ENCODE results near the gene AKIRIN1. TPM values are rescaled to one million over a fixed set of nuclear protein-coding genes. Genes with fewer than 3 reads are reported as not detected.

Gene AKIRIN1
- total RNA-seq, 1 donor from 2014 or later, result 96.1 TPM

GRCh38 chr1:39043513-39043912, 52.4 kb downstream of the AKIRIN1 start:
- peaks cover 24% of the 10 kb centered on the region for H3K36me3 Mint-ChIP-seq (ENCODE audit: insufficient read depth)
- TF ChIP-seq CTCF (IDR thresholded peaks at IDR 0.05; ENCODE audit: unreplicated experiment), result no peak
- no peak overlapping the region for H3K4me3 Mint-ChIP-seq (ENCODE audit: low read depth)
- H3K9me3 Mint-ChIP-seq (ENCODE audit: low read depth), result no peaks in the 10 kb centered on the region
- no peaks in the 10 kb centered on the region for H3K4me1 Mint-ChIP-seq (ENCODE audit: low read depth)
- no peaks in the 10 kb centered on the region for H3K27me3 Mint-ChIP-seq
- H3K27ac Mint-ChIP-seq, result peak overlapping the region; percentile 18
- DNase-seq (ENCODE audit: low spot score, unreplicated experiment), result no peak

- Mint-ChIP-seq H3K27me3 (no peaks in the 10 kb centered on the region), H3K36me3 (ENCODE audit: insufficient read depth) (peaks cover 24% of the 10 kb centered on the region), H3K4me1 (ENCODE audit: low read depth) (no peaks in the 10 kb centered on the region), H3K27ac (no peak overlapping the region), H3K4me3 (ENCODE audit: low read depth) (no peak overlapping the region), H3K9me3 (ENCODE audit: low read depth) (no peaks in the 10 kb centered on the region)
- DNase-seq (ENCODE audit: low spot score, unreplicated experiment), result no peak
- no peak for TF ChIP-seq CTCF (IDR thresholded peaks at IDR 0.05; ENCODE audit: unreplicated experiment)
These were observed 53.7 kb downstream of the AKIRIN1 start for GRCh38 chr1:39044762-39045161.

GRCh38 chr1:39045231-39045630, 54.2 kb downstream of the AKIRIN1 start:
- H3K9me3 Mint-ChIP-seq (ENCODE audit: low read depth), result no peaks in the 10 kb centered on the region
- TF ChIP-seq CTCF (IDR thresholded peaks at IDR 0.05; ENCODE audit: unreplicated experiment), result no peak
- H3K4me1 Mint-ChIP-seq (ENCODE audit: low read depth), result no peaks in the 10 kb centered on the region
- H3K4me3 Mint-ChIP-seq (ENCODE audit: low read depth), result no peak overlapping the region
- no peaks in the 10 kb centered on the region for H3K27me3 Mint-ChIP-seq
- no peak overlapping the region for H3K27ac Mint-ChIP-seq
- DNase-seq (ENCODE audit: low spot score, unreplicated experiment), result no peak
- peaks cover 25% of the 10 kb centered on the region for H3K36me3 Mint-ChIP-seq (ENCODE audit: insufficient read depth)

GRCh38 chr1:39046613-39047210, 55.6 kb downstream of the AKIRIN1 start:
- Mint-ChIP-seq H3K9me3 (ENCODE audit: low read depth) (no peaks in the 10 kb centered on the region), H3K27me3 (no peaks in the 10 kb centered on the region), H3K27ac (no peak overlapping the region), H3K4me1 (ENCODE audit: low read depth) (no peaks in the 10 kb centered on the region), H3K4me3 (ENCODE audit: low read depth) (no peak overlapping the region), H3K36me3 (ENCODE audit: insufficient read depth) (peaks cover 28% of the 10 kb centered on the region)
- no peak for DNase-seq (ENCODE audit: low spot score, unreplicated experiment)
- no peak for TF ChIP-seq CTCF (IDR thresholded peaks at IDR 0.05; ENCODE audit: unreplicated experiment)

- H3K4me1 Mint-ChIP-seq (ENCODE audit: low read depth), result peaks cover 7% of the 10 kb centered on the region
- H3K27ac Mint-ChIP-seq, result no peak overlapping the region
- no peak overlapping the region for H3K4me3 Mint-ChIP-seq (ENCODE audit: low read depth)
- no peak for TF ChIP-seq CTCF (IDR thresholded peaks at IDR 0.05; ENCODE audit: unreplicated experiment)
- H3K9me3 Mint-ChIP-seq (ENCODE audit: low read depth), result no peaks in the 10 kb centered on the region
- H3K36me3 Mint-ChIP-seq (ENCODE audit: insufficient read depth), result peaks cover 25% of the 10 kb centered on the region
- DNase-seq (ENCODE audit: low spot score, unreplicated experiment), result no peak
- H3K27me3 Mint-ChIP-seq, result no peaks in the 10 kb centered on the region
These were observed 56.5 kb downstream of the AKIRIN1 start for GRCh38 chr1:39047374-39048229.

Data from progenitor cell of endocrine pancreas (in vitro differentiated cells).